Measurements from ENCODE around the gene ABCG4.

DNA sequence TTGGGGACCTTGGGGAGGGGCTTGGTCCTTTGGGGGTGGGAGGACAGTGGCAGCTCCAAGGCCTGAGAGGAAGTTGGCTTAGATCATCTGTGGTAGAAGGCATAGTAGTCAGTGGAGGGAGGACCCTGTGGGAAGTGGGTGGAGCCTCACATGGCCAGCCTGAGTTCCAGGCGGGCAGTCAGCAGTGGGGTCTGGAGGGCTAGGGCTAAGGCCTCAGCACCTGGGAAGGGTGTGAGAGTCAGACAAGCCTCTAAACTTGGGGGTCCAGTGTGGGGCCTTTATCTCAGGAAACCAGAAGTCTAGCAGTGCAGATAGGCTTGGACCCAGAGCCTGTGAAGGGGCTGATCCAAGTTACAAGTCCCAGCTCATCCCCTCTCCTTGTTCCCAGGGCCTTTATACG is 23.7 kb downstream of the ABCG4 start:
- TF ChIP-seq, protein P1, sequence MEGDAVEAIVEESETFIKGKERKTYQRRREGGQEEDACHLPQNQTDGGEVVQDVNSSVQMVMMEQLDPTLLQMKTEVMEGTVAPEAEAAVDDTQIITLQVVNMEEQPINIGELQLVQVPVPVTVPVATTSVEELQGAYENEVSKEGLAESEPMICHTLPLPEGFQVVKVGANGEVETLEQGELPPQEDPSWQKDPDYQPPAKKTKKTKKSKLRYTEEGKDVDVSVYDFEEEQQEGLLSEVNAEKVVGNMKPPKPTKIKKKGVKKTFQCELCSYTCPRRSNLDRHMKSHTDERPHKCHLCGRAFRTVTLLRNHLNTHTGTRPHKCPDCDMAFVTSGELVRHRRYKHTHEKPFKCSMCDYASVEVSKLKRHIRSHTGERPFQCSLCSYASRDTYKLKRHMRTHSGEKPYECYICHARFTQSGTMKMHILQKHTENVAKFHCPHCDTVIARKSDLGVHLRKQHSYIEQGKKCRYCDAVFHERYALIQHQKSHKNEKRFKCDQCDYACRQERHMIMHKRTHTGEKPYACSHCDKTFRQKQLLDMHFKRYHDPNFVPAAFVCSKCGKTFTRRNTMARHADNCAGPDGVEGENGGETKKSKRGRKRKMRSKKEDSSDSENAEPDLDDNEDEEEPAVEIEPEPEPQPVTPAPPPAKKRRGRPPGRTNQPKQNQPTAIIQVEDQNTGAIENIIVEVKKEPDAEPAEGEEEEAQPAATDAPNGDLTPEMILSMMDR (conservative IDR thresholded peaks at IDR 0.05; ENCODE audit: low read depth, low read length), result no peak
- TF ChIP-seq EZH2 (IDR thresholded peaks at IDR 0.05; ENCODE audit: borderline replicate concordance, low read depth, low read length, poor library complexity, severe bottlenecking), result no peak
